ENCODE measurements around the gene SPRED2.

SPRED2 gene

GRCh38 chr2:65364986-65365733 is 67.2 kb downstream of the SPRED2 start:
- no peak for DNase-seq (ENCODE audit: low read depth)

DNA sequence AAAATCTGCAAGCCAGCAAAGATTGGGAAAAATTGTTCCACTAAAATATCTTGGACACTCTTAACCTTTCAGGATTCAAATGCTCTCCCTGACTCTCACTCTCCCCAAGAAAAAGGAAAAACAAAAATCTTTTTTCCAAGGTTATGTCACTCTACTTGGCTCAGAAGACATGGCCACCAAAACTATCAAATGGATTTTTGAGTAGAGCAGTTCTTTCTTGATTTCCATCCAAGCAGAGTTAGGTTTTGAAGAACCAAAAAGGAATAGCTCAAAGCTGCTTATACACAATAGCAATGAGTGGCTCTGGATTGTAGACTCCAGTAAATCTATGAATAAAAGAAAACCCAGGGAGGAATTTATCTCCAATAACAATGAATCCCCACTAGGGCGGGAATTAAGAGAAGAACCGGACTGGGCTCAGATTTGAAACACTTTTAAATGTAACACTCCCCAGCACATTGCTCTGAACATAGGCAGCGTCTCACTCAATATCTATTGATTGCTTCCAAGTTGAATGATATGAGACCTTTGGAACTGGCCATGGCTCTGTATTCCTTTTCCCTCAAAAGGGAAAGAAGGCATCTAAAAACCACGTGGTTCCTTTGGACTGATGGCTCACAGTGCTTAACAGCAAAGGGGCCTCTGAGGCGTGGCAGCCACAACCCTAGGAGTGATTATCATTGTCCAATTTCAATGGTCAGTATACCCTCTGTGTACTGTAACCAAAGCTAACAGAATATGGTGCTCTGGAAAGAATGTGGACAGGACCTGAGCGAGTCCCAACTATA is 68.3 kb downstream of the SPRED2 start:
- DNase-seq (ENCODE audit: low read depth) = no peak

DNA sequence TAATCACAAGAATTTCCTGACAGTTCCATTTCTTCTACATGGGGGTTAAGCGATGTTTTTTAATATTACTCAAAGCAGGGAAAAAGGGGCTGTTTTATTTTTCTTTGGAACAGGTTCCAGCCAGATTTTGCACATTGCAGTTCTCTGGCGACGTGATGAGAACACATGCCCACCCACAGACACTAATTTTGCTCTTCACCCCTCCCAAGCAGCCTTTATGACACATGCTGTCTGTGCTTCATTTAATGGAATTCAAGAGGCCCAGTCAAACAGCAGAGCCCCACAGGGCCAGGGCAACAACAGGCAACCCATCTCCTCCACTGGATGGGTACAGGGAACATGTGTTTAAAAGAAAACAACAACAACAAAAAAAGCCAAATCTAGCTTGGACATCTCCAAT is 70.8 kb downstream of the SPRED2 start:
- DNase-seq (ENCODE audit: low read depth) = no peak

GRCh38 chr2:65360441-65360840 is 72.0 kb downstream of the SPRED2 start:
- DNase-seq (ENCODE audit: low read depth) = no peak

DNA sequence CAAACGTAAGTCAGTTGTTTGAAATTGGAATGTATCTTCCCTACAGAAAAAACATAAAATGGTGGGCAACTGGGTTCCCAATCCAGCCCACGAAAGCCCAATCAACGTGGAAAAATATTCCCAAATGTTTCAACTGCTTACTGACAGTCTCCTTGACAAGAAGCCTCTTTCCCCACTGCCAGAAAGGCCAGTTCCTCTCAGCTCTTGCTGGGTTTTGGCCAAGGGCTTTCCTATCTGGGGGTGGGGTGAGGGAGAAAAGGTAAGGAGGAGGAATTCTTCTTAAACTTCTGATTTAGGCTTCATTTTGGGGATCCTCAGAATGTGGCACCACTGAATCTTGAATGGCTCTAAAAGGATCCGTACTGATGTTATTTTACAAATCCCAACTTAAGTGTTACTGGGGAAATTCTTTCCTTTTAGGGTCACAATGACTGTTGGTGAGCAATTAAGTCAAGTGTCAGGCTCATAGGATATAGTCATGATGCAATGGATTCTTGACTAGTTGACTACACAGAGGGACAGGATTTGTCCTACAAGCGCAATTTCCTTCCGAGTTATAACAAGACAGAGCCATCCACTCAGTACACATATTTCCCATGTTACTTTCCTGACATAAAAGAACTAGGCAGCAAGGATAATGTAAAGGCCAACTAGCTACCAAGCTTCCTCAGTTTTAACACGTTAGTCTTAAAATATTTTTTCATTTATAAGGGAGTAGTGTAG is 73.6 kb downstream of the SPRED2 start:
- DNase-seq (ENCODE audit: low read depth) = no peak

DNA sequence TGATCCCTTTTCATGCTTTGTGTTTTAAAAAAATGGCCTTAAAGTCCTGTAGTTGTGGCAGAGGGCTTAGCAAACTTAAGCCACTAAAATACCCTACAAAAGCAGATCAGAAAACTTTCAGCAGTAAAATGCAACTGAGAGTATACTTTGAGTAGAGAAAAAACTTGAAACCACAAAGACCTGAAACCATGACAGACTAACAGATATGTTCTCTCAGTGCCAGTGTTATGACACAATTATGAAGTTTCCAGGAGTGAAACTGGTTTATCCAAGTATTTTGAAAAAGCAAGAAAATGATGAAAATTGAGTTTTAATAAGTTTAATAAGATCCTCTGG is 74.5 kb downstream of the SPRED2 start:
- no peak for DNase-seq (ENCODE audit: low read depth)

GRCh38 chr2:65357095-65357958 is 75.1 kb downstream of the SPRED2 start:
- DNase-seq (ENCODE audit: low read depth) = no peak

DNA sequence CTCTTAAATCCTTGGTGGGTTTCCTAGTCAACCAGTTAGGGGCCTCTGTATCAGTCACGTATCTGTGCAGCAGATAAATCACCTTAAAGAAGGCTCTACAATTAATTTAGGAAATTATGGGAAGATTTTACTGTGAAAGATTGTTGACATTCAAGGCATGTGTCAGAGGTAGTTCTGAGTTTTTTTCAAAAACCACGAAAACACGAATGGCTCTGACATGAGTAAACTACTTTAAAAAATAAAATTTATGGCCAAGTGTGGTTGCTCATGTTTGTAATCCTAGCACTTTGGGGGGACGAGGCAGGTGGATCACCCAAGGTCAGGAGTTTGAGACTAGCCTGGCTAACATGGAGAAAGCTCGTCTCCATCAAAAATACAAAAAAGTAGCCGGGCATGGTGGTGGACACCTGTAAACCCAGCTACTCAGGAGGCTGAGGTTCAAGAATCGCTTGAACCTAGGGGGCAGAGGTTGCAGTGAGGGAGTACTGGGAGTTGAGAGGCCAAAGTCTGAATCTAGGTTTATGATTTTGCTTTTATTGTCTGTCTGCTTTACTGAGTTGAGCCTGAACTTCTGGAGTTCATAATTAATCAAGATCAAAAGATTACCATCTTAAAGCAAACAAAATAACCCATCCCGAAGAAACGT is 77.1 kb downstream of the SPRED2 start:
- DNase-seq (ENCODE audit: low read depth) = no peak

DNA sequence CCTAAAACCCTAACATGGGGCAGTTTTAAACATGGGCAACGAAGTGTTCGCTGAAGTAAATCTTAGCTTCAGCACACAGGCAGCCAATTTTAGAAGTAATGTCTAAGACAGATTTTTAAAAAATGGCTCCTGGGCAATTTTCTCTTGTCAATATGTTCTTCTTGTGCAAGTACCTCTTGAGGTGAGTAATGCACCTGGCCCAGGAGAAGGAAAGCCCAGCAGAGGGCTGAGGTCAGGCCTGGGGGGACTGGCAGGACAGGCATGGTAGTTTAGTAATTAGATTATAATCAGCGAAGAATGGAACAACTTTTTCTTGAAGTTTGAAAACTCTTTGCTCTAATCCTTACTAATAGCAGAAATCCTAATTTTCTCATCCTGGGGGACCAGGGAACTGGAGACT is 77.6 kb downstream of the SPRED2 start:
- no peak for DNase-seq (ENCODE audit: low read depth)

- DNase-seq (ENCODE audit: low read depth) = no peak
Observed at GRCh38 chr2:65353927-65354326, 78.5 kb downstream of the SPRED2 start.

DNA sequence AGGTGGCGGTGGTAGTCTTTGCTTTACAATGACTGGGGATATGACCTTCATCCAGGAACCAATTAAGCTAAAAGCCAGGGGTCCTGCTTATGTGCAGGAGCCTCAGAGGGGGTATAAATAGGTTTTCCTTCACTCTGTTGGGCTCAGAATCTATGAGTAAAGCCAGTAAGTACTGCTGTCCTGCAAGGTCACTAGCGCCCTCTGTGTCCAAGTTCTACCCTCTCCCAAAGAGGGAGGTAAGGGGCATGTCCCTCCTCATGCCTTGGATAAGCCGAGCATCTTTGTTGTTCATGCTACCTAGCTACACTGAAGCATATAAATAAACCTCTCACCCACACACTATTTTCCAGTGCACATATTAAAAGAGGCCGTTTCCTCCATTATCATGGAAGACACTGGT is 79.4 kb downstream of the SPRED2 start:
- no peak for DNase-seq (ENCODE audit: low read depth)

GRCh38 chr2:65351948-65352595 is 80.3 kb downstream of the SPRED2 start:
- DNase-seq (ENCODE audit: low read depth) = no peak

GRCh38 chr2:65351234-65351947 is 81.0 kb downstream of the SPRED2 start:
- no peak for DNase-seq (ENCODE audit: low read depth)

- no peak for DNase-seq (ENCODE audit: low read depth)
Observed at GRCh38 chr2:65350651-65351056, 81.7 kb downstream of the SPRED2 start.

- DNase-seq (ENCODE audit: low read depth) = no peak
Observed at GRCh38 chr2:65349863-65350262, 82.5 kb downstream of the SPRED2 start.

DNA sequence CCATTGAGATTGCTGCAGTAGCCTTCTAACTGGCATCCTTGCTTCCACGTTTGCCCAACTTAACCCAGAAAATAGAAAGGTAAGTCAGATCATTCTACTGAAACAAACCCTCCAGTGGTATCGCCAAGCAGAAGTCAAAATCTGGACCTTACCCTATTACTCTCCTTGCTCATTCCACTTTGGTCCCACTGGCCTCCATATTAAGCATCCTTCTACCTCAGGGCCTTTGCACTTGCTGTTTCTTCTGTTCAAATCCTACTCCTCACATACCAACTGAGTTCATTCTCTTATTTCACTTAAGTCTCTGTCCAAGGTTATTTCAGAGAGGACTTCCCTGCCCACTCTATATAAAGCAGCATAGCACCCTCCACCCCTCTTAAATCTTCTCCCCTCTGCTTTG is 84.5 kb downstream of the SPRED2 start:
- no peak for DNase-seq (ENCODE audit: low read depth)

DNA sequence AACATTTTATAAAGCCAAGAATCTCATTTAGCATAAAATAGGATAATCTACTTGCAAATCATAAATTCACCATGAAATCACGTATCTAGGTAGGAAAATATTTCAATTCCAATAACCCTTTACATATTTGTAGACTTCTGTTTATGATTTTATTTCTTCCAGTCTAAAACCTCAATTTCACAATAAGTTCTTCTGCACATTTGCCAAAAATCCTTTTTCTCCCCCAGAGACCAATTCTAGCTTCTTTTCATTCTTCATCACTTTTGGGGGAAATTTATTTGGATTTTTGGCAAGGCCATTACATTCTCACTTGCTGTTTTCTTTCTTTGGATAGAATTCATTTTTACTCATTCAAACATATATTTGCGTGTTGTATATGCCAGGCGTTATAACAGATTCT is 86.8 kb downstream of the SPRED2 start:
- DNase-seq (ENCODE audit: low read depth) = no peak

DNA sequence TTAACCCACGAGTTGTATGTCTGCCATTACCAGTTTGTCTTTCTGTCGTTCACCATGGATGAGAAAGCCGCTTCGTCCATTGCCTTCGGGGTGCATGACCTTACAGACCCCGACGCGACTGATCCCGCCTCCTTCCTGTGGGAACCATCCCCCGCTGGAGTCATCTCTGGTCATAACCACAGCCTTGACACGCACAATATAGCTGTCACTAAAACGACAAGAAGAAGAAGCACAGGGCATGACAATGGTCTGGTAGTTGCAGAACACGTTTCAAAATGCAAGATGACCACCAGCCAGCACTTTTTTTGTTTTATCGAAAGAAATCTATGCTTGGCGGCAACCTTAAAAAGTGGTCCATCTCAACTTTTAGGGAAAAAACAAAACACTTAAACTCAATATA is 87.7 kb downstream of the SPRED2 start:
- no peak for DNase-seq (ENCODE audit: low read depth)

GRCh38 chr2:65344182-65344581 is 88.2 kb downstream of the SPRED2 start:
- DNase-seq (ENCODE audit: low read depth) = no peak

DNA sequence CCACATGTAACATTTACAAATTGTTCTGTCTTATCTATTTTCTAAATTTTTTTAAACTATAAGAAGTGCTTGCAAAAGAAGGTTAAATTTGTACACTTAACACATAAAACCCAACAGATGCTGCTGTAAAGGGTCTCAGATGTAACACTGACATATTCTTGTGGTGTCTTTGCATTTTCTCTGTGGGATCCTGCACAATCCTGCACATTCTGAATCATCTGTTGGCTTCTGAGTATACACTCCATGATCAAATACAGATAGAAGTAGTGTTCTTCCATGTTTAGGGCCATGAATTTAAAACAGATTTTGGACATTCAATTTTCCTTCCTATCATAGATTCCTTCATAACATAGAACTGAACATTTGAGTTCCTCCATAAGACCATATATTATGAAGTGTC is 89.0 kb downstream of the SPRED2 start:
- no peak for DNase-seq (ENCODE audit: low read depth)

All from activated T-helper 1 cell treated with Interleukin-2 at 50 U/mL for 16 hours (primary cell).